ENCODE data around the gene CYP2W1.

Gene CYP2W1

DNA sequence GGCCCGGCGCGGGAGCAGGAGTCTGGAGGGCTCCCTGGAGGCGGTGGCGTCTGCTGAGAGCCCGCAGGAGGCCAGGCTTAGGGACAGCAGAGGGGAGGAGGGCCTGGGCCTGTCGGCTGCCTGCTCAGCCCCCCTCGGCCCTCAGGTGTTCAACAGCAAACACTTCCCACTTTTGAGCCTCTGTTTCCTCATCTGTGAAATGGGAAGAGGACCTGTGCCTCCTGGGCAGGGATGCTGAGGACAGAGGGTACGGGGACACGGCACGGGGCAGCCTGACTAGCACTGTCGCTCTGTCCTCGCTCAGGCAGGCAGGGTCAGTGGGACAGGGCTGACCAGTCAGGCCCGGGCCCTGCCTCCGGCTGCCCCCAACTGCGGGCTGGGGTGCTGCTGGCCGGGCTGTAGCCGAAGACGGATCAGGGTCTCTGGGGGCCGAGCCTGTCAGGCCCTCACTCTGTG is 663 bp downstream of the CYP2W1 start:
- H3K4me1 ChIP-seq (ENCODE audit: control insufficient read depth, insufficient read depth, low read length) = no peaks in the 10 kb centered on the region
- ChIA-PET POLR2A (no interaction called here), CTCF (interaction anchor here (3.1 kb wide), 1 partner anchor 9 kb away, joined by 30 read pairs; no protein-coding TSS in a partner anchor)
- TF ChIP-seq ZNF19 (tag by site-specific recombination; IDR thresholded peaks at IDR 0.05; ENCODE audit: low read depth) = no peak
- TF ChIP-seq, protein P1, sequence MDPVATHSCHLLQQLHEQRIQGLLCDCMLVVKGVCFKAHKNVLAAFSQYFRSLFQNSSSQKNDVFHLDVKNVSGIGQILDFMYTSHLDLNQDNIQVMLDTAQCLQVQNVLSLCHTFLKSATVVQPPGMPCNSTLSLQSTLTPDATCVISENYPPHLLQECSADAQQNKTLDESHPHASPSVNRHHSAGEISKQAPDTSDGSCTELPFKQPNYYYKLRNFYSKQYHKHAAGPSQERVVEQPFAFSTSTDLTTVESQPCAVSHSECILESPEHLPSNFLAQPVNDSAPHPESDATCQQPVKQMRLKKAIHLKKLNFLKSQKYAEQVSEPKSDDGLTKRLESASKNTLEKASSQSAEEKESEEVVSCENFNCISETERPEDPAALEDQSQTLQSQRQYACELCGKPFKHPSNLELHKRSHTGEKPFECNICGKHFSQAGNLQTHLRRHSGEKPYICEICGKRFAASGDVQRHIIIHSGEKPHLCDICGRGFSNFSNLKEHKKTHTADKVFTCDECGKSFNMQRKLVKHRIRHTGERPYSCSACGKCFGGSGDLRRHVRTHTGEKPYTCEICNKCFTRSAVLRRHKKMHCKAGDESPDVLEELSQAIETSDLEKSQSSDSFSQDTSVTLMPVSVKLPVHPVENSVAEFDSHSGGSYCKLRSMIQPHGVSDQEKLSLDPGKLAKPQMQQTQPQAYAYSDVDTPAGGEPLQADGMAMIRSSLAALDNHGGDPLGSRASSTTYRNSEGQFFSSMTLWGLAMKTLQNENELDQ (tag by site-specific recombination; IDR thresholded peaks at IDR 0.05; ENCODE audit: low read depth) = no peak
- TF ChIP-seq ZNF292 (tag by site-specific recombination; IDR thresholded peaks at IDR 0.05; ENCODE audit: borderline replicate concordance, low read depth) = no peak
- H3K36me3 ChIP-seq (ENCODE audit: control insufficient read depth in 2 of 2, insufficient read depth in 1 of 2, low read length in 2 of 2) = no peaks in the 10 kb centered on the region
- H3K9me3 ChIP-seq (ENCODE audit: control insufficient read depth, insufficient read depth, low read depth, low read length) = no peaks in the 10 kb centered on the region
- H3K27ac ChIP-seq (ENCODE audit: extremely low read depth, low read depth, low read length) = no peak overlapping the region
- H3K4me3 ChIP-seq (ENCODE audit: low read depth, low read length) = no peak overlapping the region

DNA sequence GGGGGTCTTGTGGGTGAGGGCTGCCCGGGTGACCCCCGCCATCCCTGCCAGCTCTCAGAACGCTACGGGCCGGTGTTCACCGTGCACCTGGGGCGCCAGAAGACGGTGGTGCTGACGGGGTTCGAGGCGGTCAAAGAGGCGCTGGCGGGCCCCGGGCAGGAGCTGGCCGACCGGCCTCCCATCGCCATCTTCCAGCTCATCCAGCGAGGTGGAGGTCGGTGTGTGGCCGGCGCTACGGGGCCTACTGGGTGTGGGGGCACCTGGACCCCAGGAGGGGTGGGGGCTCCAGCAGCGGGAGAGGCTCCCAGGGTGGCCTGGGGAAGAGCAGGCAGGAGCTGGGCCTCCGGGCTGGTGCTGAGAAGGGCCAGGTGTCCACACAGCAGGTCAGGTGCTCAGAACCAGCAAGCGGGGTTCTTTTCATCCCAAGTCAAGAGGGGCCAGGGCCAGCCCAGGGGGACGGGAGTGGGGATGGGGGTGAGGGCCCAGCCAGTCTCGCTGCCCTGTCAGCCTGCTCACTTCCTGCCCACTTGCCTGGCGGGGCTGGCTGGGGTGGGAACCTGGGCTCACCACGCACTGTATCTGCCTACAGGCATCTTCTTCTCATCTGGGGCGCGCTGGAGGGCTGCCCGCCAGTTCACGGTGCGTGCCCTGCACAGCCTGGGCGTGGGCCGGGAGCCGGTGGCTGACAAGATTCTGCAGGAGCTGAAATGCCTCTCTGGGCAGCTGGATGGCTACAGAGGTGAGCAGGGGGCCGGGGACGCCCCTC is 1.6 kb downstream of the CYP2W1 start:
- POLR2A ChIA-PET = interaction anchor here (0.6 kb wide), 1 partner anchor 9 kb away, joined by 3 read pairs; the partner anchor contains the start of gene COX19
- H3K4me1 ChIP-seq (ENCODE audit: control insufficient read depth, insufficient read depth, low read length) = no peaks in the 10 kb centered on the region
- no peak overlapping the region for H3K27ac ChIP-seq (ENCODE audit: extremely low read depth, low read depth, low read length)
- TF ChIP-seq, protein P2, sequence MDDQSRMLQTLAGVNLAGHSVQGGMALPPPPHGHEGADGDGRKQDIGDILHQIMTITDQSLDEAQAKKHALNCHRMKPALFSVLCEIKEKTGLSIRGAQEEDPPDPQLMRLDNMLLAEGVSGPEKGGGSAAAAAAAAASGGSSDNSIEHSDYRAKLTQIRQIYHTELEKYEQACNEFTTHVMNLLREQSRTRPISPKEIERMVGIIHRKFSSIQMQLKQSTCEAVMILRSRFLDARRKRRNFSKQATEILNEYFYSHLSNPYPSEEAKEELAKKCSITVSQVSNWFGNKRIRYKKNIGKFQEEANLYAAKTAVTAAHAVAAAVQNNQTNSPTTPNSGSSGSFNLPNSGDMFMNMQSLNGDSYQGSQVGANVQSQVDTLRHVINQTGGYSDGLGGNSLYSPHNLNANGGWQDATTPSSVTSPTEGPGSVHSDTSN (CRISPR knock-in tag; IDR thresholded peaks at IDR 0.05) = no peak
- no peak for TF ChIP-seq ZNF239 (tag by site-specific recombination; IDR thresholded peaks at IDR 0.05)
- TF ChIP-seq OVOL3 (tag by site-specific recombination; IDR thresholded peaks at IDR 0.05) = no peak
- TF ChIP-seq KLF1 (tag by site-specific recombination; IDR thresholded peaks at IDR 0.05) = no peak
- no peak for TF ChIP-seq ZNF555 (tag by site-specific recombination; conservative IDR thresholded peaks at IDR 0.05)
- TF ChIP-seq ZNF626 (tag by site-specific recombination; IDR thresholded peaks at IDR 0.05) = no peak
- CTCF ChIA-PET = interaction anchor here (0.6 to 1.4 kb wide), 4 partner anchors 13 to 666 kb away, joined by 3 to 4 read pairs (median 4); no protein-coding TSS in a partner anchor
- H3K36me3 ChIP-seq (ENCODE audit: control insufficient read depth in 2 of 2, insufficient read depth in 1 of 2, low read length in 2 of 2) = no peaks in the 10 kb centered on the region
- no peak overlapping the region for H3K4me3 ChIP-seq (ENCODE audit: low read depth, low read length)
- no peaks in the 10 kb centered on the region for H3K9me3 ChIP-seq (ENCODE audit: control insufficient read depth, insufficient read depth, low read depth, low read length)

DNA sequence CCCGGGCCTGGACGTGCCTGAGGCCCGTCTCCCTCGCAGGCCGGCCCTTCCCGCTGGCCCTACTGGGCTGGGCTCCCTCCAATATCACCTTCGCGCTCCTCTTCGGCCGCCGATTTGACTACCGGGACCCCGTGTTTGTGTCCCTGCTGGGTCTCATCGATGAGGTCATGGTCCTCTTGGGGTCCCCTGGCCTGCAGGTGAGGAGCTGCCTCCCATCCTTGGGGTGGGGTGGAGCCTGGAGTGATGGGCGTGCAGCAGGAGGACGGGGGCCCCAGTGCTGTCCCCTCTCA is 2.1 kb downstream of the CYP2W1 start:
- TF ChIP-seq ZNF350 (tag by site-specific recombination; IDR thresholded peaks at IDR 0.05) = no peak
- no peak for TF ChIP-seq ZNF138 (tag by site-specific recombination; IDR thresholded peaks at IDR 0.05; ENCODE audit: borderline replicate concordance)
- no peak for TF ChIP-seq ZNF544 (tag by site-specific recombination; IDR thresholded peaks at IDR 0.05)
- no peak for TF ChIP-seq ZNF776 (tag by site-specific recombination; IDR thresholded peaks at IDR 0.05; ENCODE audit: borderline replicate concordance)
- no peak for TF ChIP-seq BCL11B (tag by site-specific recombination; IDR thresholded peaks at IDR 0.05; ENCODE audit: low read depth)
- TF ChIP-seq ZNF311 (tag by site-specific recombination; IDR thresholded peaks at IDR 0.05; ENCODE audit: borderline replicate concordance) = no peak
- TF ChIP-seq, protein P3, sequence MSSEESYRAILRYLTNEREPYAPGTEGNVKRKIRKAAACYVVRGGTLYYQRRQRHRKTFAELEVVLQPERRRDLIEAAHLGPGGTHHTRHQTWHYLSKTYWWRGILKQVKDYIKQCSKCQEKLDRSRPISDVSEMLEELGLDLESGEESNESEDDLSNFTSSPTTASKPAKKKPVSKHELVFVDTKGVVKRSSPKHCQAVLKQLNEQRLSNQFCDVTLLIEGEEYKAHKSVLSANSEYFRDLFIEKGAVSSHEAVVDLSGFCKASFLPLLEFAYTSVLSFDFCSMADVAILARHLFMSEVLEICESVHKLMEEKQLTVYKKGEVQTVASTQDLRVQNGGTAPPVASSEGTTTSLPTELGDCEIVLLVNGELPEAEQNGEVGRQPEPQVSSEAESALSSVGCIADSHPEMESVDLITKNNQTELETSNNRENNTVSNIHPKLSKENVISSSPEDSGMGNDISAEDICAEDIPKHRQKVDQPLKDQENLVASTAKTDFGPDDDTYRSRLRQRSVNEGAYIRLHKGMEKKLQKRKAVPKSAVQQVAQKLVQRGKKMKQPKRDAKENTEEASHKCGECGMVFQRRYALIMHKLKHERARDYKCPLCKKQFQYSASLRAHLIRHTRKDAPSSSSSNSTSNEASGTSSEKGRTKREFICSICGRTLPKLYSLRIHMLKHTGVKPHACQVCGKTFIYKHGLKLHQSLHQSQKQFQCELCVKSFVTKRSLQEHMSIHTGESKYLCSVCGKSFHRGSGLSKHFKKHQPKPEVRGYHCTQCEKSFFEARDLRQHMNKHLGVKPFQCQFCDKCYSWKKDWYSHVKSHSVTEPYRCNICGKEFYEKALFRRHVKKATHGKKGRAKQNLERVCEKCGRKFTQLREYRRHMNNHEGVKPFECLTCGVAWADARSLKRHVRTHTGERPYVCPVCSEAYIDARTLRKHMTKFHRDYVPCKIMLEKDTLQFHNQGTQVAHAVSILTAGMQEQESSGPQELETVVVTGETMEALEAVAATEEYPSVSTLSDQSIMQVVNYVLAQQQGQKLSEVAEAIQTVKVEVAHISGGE (tag by site-specific recombination; conservative IDR thresholded peaks at IDR 0.05; ENCODE audit: low read depth) = no peak
- TF ChIP-seq ZNF354C (tag by site-specific recombination; IDR thresholded peaks at IDR 0.05; ENCODE audit: borderline replicate concordance, low read depth) = no peak
- TF ChIP-seq ZNF324 (tag by site-specific recombination; IDR thresholded peaks at IDR 0.05) = no peak
- TF ChIP-seq ZNF155 (tag by site-specific recombination; IDR thresholded peaks at IDR 0.05) = no peak
- ChIA-PET CTCF (interaction anchor here (0.6 to 1.4 kb wide), 5 partner anchors 12 to 666 kb away, joined by 3 to 4 read pairs (median 4); partner anchors contain the start of gene GPR146), POLR2A (interaction anchor here (1.2 kb wide), 1 partner anchor 10 kb away, joined by 3 read pairs; the partner anchor contains the start of gene COX19)
- Histone ChIP-seq H3K9me3 (ENCODE audit: control insufficient read depth, insufficient read depth, low read depth, low read length) (no peaks in the 10 kb centered on the region), H3K4me3 (ENCODE audit: low read depth, low read length) (no peak overlapping the region), H3K36me3 (ENCODE audit: control insufficient read depth in 2 of 2, insufficient read depth in 1 of 2, low read length in 2 of 2) (no peaks in the 10 kb centered on the region), H3K27ac (ENCODE audit: extremely low read depth, low read depth, low read length) (no peak overlapping the region), H3K4me1 (ENCODE audit: control insufficient read depth, insufficient read depth, low read length) (no peaks in the 10 kb centered on the region)

All from HEK293 (cell line).